Ovary (tissue), 9 donors: ENCODE results near the gene PHLDB1. TPM values are rescaled to one million over a fixed set of nuclear protein-coding genes. Genes with fewer than 3 reads are reported as not detected.
A peak's percentile ranks its signal among the peaks of the same experiment; 100 is the strongest.

Experiments used
- DNase-seq, 5 donors: peaks; one replicate each; pipeline ENCODE4 v3.0.0-alpha.2; 2019 to 2020
- H3K27ac ChIP-seq, 2 donors: fragments of 200-600 bp; one replicate each; pipeline versions ENCODE4 v1.5.1 to v1.8.0; 2019 to 2022
- H3K27me3 ChIP-seq: fragments of 200-600 bp; one replicate; pipeline ENCODE4 v1.8.0; 2022
- H3K36me3 ChIP-seq: fragments of 200-600 bp; sonication (generic); one replicate; pipeline ENCODE4 v1.5.1; 2019
- H3K4me1 ChIP-seq: one replicate; pipeline ENCODE4 v1.8.1; 2013; ENCODE audit warnings: mild to moderate bottlenecking, moderate library complexity; ENCODE audit not compliant: insufficient read depth
- H3K4me3 ChIP-seq: fragments of 200-600 bp; sonication (generic); one replicate; pipeline ENCODE4 v1.5.1; 2017
- H3K9me3 ChIP-seq, 2 donors: fragments of 200-600 bp in 1 of 2; sonication (generic) in 1 of 2; one replicate each; pipeline versions ENCODE4 v1.5.1 to v1.8.1; 2013 to 2019; ENCODE audit warnings: mild to moderate bottlenecking in 1 of 2, moderate library complexity in 1 of 2
- CTCF ChIP-seq, 3 donors: fragments of 450-650 bp in 2 of 3; fragments of 200-600 bp in 1 of 3; IDR thresholded peaks; one replicate each; pipeline versions ENCODE4 v1.5.1 to v1.8.0; 2016 to 2022; ENCODE audit warnings: antibody characterized with exemption in 3 of 3, mild to moderate bottlenecking in 1 of 3
- EP300 ChIP-seq: sonication (generic); formaldehyde crosslinking; IDR thresholded peaks from one replicate; pipeline ENCODE4 v1.6.1; 2017; ENCODE audit warnings: antibody characterized with exemption
- POLR2A ChIP-seq: fragments of 450-650 bp; IDR thresholded peaks from one replicate; pipeline ENCODE4 v1.6.1; 2017; ENCODE audit warnings: antibody characterized with exemption, mild to moderate bottlenecking, moderate library complexity
- WGBS, 3 donors: extraction: QIAGEN DNeasy Blood & Tissue Kit in 1 of 3; methylation state at CpG; one replicate each; pipeline versions ENCODE4 v1.1.5 to v1.1.7; 2013 to 2017; 5-methylcytosine and 5-hydroxymethylcytosine counted together
- intact Hi-C, 4 donors: fragments of 100-400 bp; cut with DNase I; formaldehyde crosslinking; loops; one replicate each; pipeline versions ENCODE4 v1.11.0 to v1.15.1; 2022 to 2023
- polyA plus RNA-seq, 2 donors: library from polyadenylated mRNA; stranded (reverse); fragments of 200-250 nt in 1 of 2; fragments of 350-450 nt in 1 of 2; fragmentation: Illumina TruSeq in 1 of 2; extraction: RNeasy Lipid Tissue Mini Kit (QIAGEN cat#74804) in 1 of 2; gene quantifications; one replicate each; pipeline ENCODE4 v1.2.3, GENCODE V29; 2013 to 2014
- total RNA-seq, 7 donors: library from RNA; depleted of rRNA in 2 of 7; stranded (reverse); fragments of >200 nt in 2 of 7; fragmentation: NEBNext Ultra II Directional in 3 of 7; extraction: Animal tissue kit (Norgen Biotek cat#: 25700) in 3 of 7; gene quantifications; one replicate each; pipeline versions ENCODE4 v1.1.0 to v1.2.4, GENCODE V29; 2016 to 2023
- donor health status: DM: no; HTN: no; CAD: no; lungs with moderate emphysema.
- donor health status: DM: no; HTN: no; CAD: no.
- donor health status: Bipolar disorder and iron deficiency.
- donor health status: DM: yes; HTN: yes; CAD: no.
- donor health status: DM: no; HTN: no; CAD: no.
- donor health status: DM: yes; HTN: yes; CAD: no.

The PHLDB1 gene
- total and polyA plus RNA-seq, 9 donors = 46.2 to 265 (median 137) TPM

GRCh38 chr11:118659953-118660680 is 52.7 kb downstream of the PHLDB1 start:
- TF ChIP-seq EP300 (no peak), POLR2A (no peak), CTCF (IDR thresholded peaks at IDR 0.05) (no peak)
- Histone ChIP-seq H3K27ac (no peak overlapping the region), H3K27me3 (no peaks in the 10 kb centered on the region), H3K4me1 (no peaks in the 10 kb centered on the region), H3K4me3 (no peak overlapping the region), H3K9me3 (no peaks in the 10 kb centered on the region), H3K36me3 (no peaks in the 10 kb centered on the region)
- WGBS, 3 donors = 61 to 72% (median 66%) methylated on average over 14 of the region's 14 CpGs
- no peak for DNase-seq
- intact Hi-C loops = loop anchor here in 2 of 4 donors (2.0 to 5.0 kb wide), 2 partner anchors 63 to 68 kb away; no protein-coding TSS in a partner anchor

GRCh38 chr11:118660681-118661424 is 53.4 kb downstream of the PHLDB1 start:
- 71 to 85% (median 74%) methylated on average over 7 of the region's 7 CpGs for WGBS, 3 donors
- Histone ChIP-seq H3K4me3 (no peak overlapping the region), H3K9me3 (no peaks in the 10 kb centered on the region), H3K27me3 (no peaks in the 10 kb centered on the region), H3K4me1 (no peaks in the 10 kb centered on the region), H3K27ac (no peak overlapping the region), H3K36me3 (no peaks in the 10 kb centered on the region)
- TF ChIP-seq EP300 (no peak), POLR2A (no peak), CTCF (IDR thresholded peaks at IDR 0.05) (no peak)
- intact Hi-C loops = loop anchor here in 1 of 4 donors (5.0 kb wide), 1 partner anchor 69 kb away; no protein-coding TSS in a partner anchor
- peak in 1 of 5 donors; percentile 49 for DNase-seq

- H3K36me3 ChIP-seq = no peaks in the 10 kb centered on the region
- no peak overlapping the region for H3K27ac ChIP-seq
- peak in 1 of 5 donors; percentile 37 for DNase-seq
- TF ChIP-seq POLR2A = no peak
- no peak for TF ChIP-seq EP300
- no peak for TF ChIP-seq CTCF (IDR thresholded peaks at IDR 0.05)
- H3K4me3 ChIP-seq = no peak overlapping the region
- no peaks in the 10 kb centered on the region for H3K9me3 ChIP-seq
- intact Hi-C loops = loop anchor here in 1 of 4 donors (5.0 kb wide), 1 partner anchor 69 kb away; no protein-coding TSS in a partner anchor
- WGBS, 3 donors = 78 to 84% (median 81%) methylated on average over 19 of the region's 19 CpGs
- no peaks in the 10 kb centered on the region for H3K4me1 ChIP-seq
- H3K27me3 ChIP-seq = no peaks in the 10 kb centered on the region
These were observed 54.2 kb downstream of the PHLDB1 start for GRCh38 chr11:118661425-118662301.
